Thyroid gland (tissue), 4 donors: ENCODE measurements around the gene MARVELD1.

Source experiments
- POLR2A ChIP-seq, 2 donors: fragments of 450-650 bp; IDR thresholded peaks; one replicate each; pipeline ENCODE4 v1.6.1; 2017; ENCODE audit warnings: antibody characterized with exemption in 2 of 2, mild to moderate bottlenecking in 2 of 2, moderate library complexity in 1 of 2
- TF ChIP-seq, protein P1 (sequence below), 6 experiments: fragments of 200-600 bp in 3 of 6; fragments of 450-650 bp in 3 of 6; sonication (generic) in 3 of 6; IDR thresholded peaks; one replicate each; pipeline ENCODE4 v1.5.1; 2016 to 2019; ENCODE audit warnings: antibody characterized with exemption in 6 of 6, mild to moderate bottlenecking in 2 of 6, inconsistent platforms in 1 of 6, moderate library complexity in 1 of 6

DNA sequence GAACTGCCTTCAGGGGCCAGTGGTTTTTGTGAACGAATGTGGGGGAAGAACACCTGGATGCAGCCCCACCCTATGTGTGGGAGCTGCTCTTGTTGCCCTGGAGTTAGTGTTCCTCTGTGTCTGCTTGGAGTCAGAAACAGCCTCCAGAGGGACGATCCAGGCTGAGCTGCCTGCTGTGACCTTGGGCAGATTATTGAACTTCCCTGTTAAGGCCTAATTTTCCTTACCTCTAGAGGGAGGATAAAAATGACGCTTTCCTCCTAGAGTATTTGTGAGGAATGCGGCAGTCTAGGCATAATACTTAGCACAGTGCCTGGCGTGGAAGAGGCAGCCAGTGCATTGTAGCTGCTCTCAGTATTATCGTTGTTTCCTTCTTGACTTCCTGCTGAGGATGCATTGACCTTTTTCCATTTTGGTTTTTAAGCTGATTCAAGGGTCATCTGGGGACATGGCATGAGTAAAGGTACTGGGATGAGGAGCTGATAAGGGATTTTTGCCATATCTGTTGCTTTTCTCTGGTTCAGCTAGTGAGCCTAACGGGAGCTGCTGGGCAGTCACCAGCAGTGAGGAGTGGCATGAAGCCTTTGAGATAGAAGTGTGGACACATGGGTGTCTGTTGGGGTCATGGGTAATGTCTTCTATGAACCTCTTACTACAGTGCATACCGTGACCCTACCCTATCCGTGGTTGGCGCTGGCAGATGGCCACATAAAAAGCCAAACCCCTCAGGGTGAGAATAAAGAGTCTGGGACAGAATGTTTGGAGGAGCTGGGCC, 29.8 kb downstream of the MARVELD1 start:
- TF ChIP-seq, protein P1, sequence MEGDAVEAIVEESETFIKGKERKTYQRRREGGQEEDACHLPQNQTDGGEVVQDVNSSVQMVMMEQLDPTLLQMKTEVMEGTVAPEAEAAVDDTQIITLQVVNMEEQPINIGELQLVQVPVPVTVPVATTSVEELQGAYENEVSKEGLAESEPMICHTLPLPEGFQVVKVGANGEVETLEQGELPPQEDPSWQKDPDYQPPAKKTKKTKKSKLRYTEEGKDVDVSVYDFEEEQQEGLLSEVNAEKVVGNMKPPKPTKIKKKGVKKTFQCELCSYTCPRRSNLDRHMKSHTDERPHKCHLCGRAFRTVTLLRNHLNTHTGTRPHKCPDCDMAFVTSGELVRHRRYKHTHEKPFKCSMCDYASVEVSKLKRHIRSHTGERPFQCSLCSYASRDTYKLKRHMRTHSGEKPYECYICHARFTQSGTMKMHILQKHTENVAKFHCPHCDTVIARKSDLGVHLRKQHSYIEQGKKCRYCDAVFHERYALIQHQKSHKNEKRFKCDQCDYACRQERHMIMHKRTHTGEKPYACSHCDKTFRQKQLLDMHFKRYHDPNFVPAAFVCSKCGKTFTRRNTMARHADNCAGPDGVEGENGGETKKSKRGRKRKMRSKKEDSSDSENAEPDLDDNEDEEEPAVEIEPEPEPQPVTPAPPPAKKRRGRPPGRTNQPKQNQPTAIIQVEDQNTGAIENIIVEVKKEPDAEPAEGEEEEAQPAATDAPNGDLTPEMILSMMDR (IDR thresholded peaks at IDR 0.05) = no peak
- TF ChIP-seq POLR2A (IDR thresholded peaks at IDR 0.05) = no peak
